Ovary (tissue), 9 donors: ENCODE measurements around the gene LRRN3. TPM values are rescaled to one million over a fixed set of nuclear protein-coding genes. Genes with fewer than 3 reads are reported as not detected.
"Not testable (repeated sequence)": the region's sequence is repeated elsewhere in the genome, so short reads cannot be mapped to it uniquely, and the experiment has no call there.

Experiments used
- DNase-seq, 5 donors: peaks; one replicate each; pipeline ENCODE4 v3.0.0-alpha.2; 2019 to 2020
- H3K27ac ChIP-seq, 2 donors: fragments of 200-600 bp; one replicate each; pipeline versions ENCODE4 v1.5.1 to v1.8.0; 2019 to 2022
- H3K27me3 ChIP-seq: fragments of 200-600 bp; one replicate; pipeline ENCODE4 v1.8.0; 2022
- H3K36me3 ChIP-seq: fragments of 200-600 bp; sonication (generic); one replicate; pipeline ENCODE4 v1.5.1; 2019
- H3K4me1 ChIP-seq: one replicate; pipeline ENCODE4 v1.8.1; 2013; ENCODE audit warnings: mild to moderate bottlenecking, moderate library complexity; ENCODE audit not compliant: insufficient read depth
- H3K4me3 ChIP-seq: fragments of 200-600 bp; sonication (generic); one replicate; pipeline ENCODE4 v1.5.1; 2017
- H3K9me3 ChIP-seq, 2 donors: fragments of 200-600 bp in 1 of 2; sonication (generic) in 1 of 2; one replicate each; pipeline versions ENCODE4 v1.5.1 to v1.8.1; 2013 to 2019; ENCODE audit warnings: mild to moderate bottlenecking in 1 of 2, moderate library complexity in 1 of 2
- CTCF ChIP-seq, 3 donors: fragments of 450-650 bp in 2 of 3; fragments of 200-600 bp in 1 of 3; IDR thresholded peaks; one replicate each; pipeline versions ENCODE4 v1.5.1 to v1.8.0; 2016 to 2022; ENCODE audit warnings: antibody characterized with exemption in 3 of 3, mild to moderate bottlenecking in 1 of 3
- EP300 ChIP-seq: sonication (generic); formaldehyde crosslinking; IDR thresholded peaks from one replicate; pipeline ENCODE4 v1.6.1; 2017; ENCODE audit warnings: antibody characterized with exemption
- POLR2A ChIP-seq: fragments of 450-650 bp; IDR thresholded peaks from one replicate; pipeline ENCODE4 v1.6.1; 2017; ENCODE audit warnings: antibody characterized with exemption, mild to moderate bottlenecking, moderate library complexity
- WGBS, 3 donors: extraction: QIAGEN DNeasy Blood & Tissue Kit in 1 of 3; methylation state at CpG; one replicate each; pipeline versions ENCODE4 v1.1.5 to v1.1.7; 2013 to 2017; 5-methylcytosine and 5-hydroxymethylcytosine counted together
- intact Hi-C, 4 donors: fragments of 100-400 bp; cut with DNase I; formaldehyde crosslinking; loops; one replicate each; pipeline versions ENCODE4 v1.11.0 to v1.15.1; 2022 to 2023
- polyA plus RNA-seq, 2 donors: library from polyadenylated mRNA; stranded (reverse); fragments of 200-250 nt in 1 of 2; fragments of 350-450 nt in 1 of 2; fragmentation: Illumina TruSeq in 1 of 2; extraction: RNeasy Lipid Tissue Mini Kit (QIAGEN cat#74804) in 1 of 2; gene quantifications; one replicate each; pipeline ENCODE4 v1.2.3, GENCODE V29; 2013 to 2014
- total RNA-seq, 7 donors: library from RNA; depleted of rRNA in 2 of 7; stranded (reverse); fragments of >200 nt in 2 of 7; fragmentation: NEBNext Ultra II Directional in 3 of 7; extraction: Animal tissue kit (Norgen Biotek cat#: 25700) in 3 of 7; gene quantifications; one replicate each; pipeline versions ENCODE4 v1.1.0 to v1.2.4, GENCODE V29; 2016 to 2023
- donor health status: DM: no; HTN: no; CAD: no; lungs with moderate emphysema.
- donor health status: DM: no; HTN: no; CAD: no.
- donor health status: Bipolar disorder and iron deficiency.
- donor health status: DM: yes; HTN: yes; CAD: no.
- donor health status: DM: no; HTN: no; CAD: no.
- donor health status: DM: yes; HTN: yes; CAD: no.

LRRN3 gene
- total and polyA plus RNA-seq, 9 donors, result 0.24 to 5.3 (median 1.1) TPM

- 98 to 100% (median 100%) methylated on average over 1 of the region's 1 CpG for WGBS, 3 donors
Measured at GRCh38 chr7:111063166-111063565, 27.8 kb upstream of the LRRN3 start.

DNA sequence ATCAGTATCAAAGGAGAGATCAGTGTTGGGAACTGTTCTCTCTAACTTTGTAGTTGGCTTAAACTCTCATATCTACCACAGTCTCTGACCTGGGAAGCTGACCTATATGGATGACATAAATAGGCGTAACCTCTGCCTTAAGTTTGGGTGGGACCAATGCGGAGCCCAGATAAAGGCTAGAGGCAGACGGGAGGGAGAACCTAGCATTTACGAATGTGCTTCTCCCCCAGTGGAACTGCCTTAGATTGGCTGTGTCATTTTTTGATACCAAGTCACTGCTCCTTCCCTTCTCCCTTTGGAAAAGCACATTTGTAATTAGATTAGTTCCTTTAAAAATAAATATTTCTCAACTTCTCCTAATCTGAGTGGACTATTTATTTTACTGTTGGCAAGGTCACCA lies 23.7 kb upstream of the LRRN3 start:
- TF ChIP-seq EP300 (no peak), POLR2A (no peak), CTCF (IDR thresholded peaks at IDR 0.05) (no peak)
- H3K27me3 ChIP-seq, result no peaks in the 10 kb centered on the region
- H3K4me3 ChIP-seq, result no peak overlapping the region
- no peak for DNase-seq
- H3K27ac ChIP-seq, result no peak overlapping the region
- H3K9me3 ChIP-seq, result peaks cover 0 to 7% of the 10 kb centered on the region in 2 donors
- no peaks in the 10 kb centered on the region for H3K4me1 ChIP-seq
- no peaks in the 10 kb centered on the region for H3K36me3 ChIP-seq
- intact Hi-C loops, result no loop called here
- WGBS, 3 donors, result 93 to 97% (median 96%) methylated on average over 4 of the region's 4 CpGs

More at GRCh38 chr7:111063166-111063565, 27.8 kb upstream of the LRRN3 start:
- H3K36me3 ChIP-seq, result no peaks in the 10 kb centered on the region
- no peak overlapping the region for H3K27ac ChIP-seq
- DNase-seq, result no peak
- no peaks in the 10 kb centered on the region for H3K4me1 ChIP-seq
- no peaks in the 10 kb centered on the region for H3K27me3 ChIP-seq
- no peak for TF ChIP-seq CTCF (IDR thresholded peaks at IDR 0.05)
- TF ChIP-seq EP300, result no peak
- TF ChIP-seq POLR2A, result no peak
- intact Hi-C loops, result no loop called here
- H3K9me3 ChIP-seq, result peaks cover 0 to 7% of the 10 kb centered on the region in 2 donors
- no peak overlapping the region for H3K4me3 ChIP-seq

- Histone ChIP-seq H3K9me3 (peaks cover 0 to 7% of the 10 kb centered on the region in 2 donors), H3K27ac (no peak overlapping the region), H3K4me3 (no peak overlapping the region), H3K36me3 (no peaks in the 10 kb centered on the region), H3K4me1 (no peaks in the 10 kb centered on the region), H3K27me3 (no peaks in the 10 kb centered on the region)
- no peak for TF ChIP-seq POLR2A
- TF ChIP-seq CTCF (IDR thresholded peaks at IDR 0.05), result no peak
- TF ChIP-seq EP300, result no peak
- DNase-seq, result no peak
- intact Hi-C loops, result no loop called here
- 83 to 91% (median 88%) methylated on average over 2 of the region's 2 CpGs for WGBS, 3 donors
Measured at GRCh38 chr7:111067682-111068081, 23.2 kb upstream of the LRRN3 start.

GRCh38 chr7:111068618-111069017 lies 22.3 kb upstream of the LRRN3 start:
- H3K9me3 ChIP-seq, result no peaks in the 10 kb centered on the region
- no peaks in the 10 kb centered on the region for H3K4me1 ChIP-seq
- no peaks in the 10 kb centered on the region for H3K36me3 ChIP-seq
- no peak overlapping the region for H3K27ac ChIP-seq
- no peak for DNase-seq
- WGBS, 3 donors, result 49 to 66% (median 65%) methylated on average over 2 of the region's 2 CpGs
- TF ChIP-seq CTCF (IDR thresholded peaks at IDR 0.05), result no peak
- TF ChIP-seq POLR2A, result no peak
- TF ChIP-seq EP300, result no peak
- no peaks in the 10 kb centered on the region for H3K27me3 ChIP-seq
- intact Hi-C loops, result no loop called here
- no peak overlapping the region for H3K4me3 ChIP-seq

- Histone ChIP-seq H3K9me3 (no peaks in the 10 kb centered on the region), H3K4me1 (no peaks in the 10 kb centered on the region), H3K36me3 (no peaks in the 10 kb centered on the region), H3K27ac (no peak overlapping the region), H3K27me3 (no peaks in the 10 kb centered on the region), H3K4me3 (no peak overlapping the region)
- no peak for DNase-seq
- TF ChIP-seq CTCF (IDR thresholded peaks at IDR 0.05), result no peak
- TF ChIP-seq POLR2A, result no peak
- TF ChIP-seq EP300, result no peak
- intact Hi-C loops, result no loop called here
Measured at GRCh38 chr7:111071556-111071955, 19.4 kb upstream of the LRRN3 start.

DNA sequence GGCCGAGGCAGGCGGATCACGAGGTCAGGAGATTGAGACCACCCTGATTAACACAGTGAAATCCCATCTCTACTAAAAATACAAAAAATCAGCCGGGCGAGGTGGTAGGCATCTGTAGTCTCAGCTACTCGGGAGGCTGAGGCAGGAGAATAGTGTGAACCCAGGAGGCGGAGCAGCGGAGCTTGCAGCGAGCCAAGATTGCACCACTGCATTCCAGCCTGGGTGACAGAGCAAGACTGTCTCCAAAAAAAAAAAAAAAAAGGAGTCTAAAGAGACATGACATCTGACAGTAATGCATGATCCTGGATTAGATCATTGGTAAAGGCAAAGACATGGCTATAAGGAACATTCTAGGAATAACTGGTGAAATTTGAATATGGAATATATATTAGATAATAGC lies 18.3 kb upstream of the LRRN3 start:
- DNase-seq, H3K4me3 ChIP-seq, intact Hi-C loops, H3K4me1 ChIP-seq, H3K27me3 ChIP-seq, H3K27ac ChIP-seq, H3K36me3 ChIP-seq, H3K9me3 ChIP-seq: not testable (repeated sequence)
- 94 to 97% (median 95%) methylated on average over 9 of the region's 9 CpGs for WGBS, 3 donors
